NCI-H1048 (cell line): ENCODE measurements around the gene ARL15.

Experiments
- DNase-seq: peaks from one replicate; lab custom pipeline; 2025; lab: John Stamatoyannopoulos, UW

ARL15 gene

GRCh38 chr5:54315736-54316528 lies 5.6 kb upstream of the ARL15 start:
- no peak for DNase-seq

- DNase-seq, result no peak
Observed at GRCh38 chr5:54313311-54314270, 3.2 kb upstream of the ARL15 start.

GRCh38 chr5:54312499-54312898 lies 2.1 kb upstream of the ARL15 start:
- DNase-seq, result no peak

DNA sequence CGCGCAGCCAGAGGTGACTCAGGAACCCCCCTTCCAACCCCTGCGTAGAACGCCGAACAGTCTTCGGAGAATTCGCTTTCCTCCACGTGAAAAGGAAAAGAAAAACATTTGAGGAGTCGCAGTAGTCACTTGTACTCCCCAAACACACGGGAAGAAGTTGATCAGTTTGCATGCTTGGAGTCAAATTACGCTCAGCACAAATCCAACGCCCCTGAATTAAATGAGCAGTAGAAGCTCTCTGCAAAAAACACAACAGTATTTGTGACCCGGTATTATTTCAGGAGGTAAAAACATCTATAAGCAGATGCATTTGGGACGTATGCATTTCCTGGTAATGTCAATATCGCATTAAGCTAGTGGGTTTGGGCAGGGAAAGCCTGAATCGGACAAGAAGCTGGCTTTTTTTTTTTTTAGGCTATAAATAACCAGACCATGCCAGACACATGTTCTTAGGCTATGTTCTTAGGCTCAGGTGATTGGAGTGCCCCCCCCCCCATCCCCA lies 854 bp upstream of the ARL15 start:
- no peak for DNase-seq

DNA sequence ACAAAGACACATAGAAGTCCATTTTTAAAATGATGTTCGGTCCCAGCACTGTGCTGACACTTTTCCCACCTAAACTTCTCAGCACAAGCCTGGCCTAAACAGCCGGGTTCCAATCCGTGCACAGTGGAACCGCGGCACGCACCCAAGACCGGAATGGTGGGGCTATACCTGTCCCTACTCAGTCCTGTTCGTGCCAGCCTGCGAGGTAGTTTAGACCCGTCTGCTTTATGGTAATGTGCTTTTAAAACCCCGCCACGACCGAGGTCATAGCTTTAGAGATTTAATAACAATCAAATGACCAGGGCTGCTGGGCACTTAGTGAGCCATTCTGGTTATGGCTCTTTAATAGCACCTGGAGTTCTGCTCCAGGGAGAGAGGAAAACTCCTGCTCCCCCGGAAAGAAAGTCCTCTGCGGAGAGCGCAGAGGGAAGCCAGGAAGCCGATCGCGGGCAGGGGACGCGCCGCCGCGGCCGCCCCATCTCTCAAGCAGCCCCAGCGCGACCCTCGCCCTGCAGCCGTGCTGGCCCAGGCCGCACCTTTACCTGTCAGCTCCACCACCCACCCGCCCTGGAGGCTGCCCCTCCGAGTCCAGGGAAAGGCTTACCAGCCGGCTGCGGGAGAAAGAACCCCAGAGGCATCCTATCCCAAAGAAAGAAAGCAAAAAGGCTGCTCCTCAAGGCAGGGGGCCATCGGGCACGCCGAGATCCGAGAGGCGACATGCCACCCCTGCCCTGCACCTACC lies 511 bp downstream of the ARL15 start:
- DNase-seq, result no peak

DNA sequence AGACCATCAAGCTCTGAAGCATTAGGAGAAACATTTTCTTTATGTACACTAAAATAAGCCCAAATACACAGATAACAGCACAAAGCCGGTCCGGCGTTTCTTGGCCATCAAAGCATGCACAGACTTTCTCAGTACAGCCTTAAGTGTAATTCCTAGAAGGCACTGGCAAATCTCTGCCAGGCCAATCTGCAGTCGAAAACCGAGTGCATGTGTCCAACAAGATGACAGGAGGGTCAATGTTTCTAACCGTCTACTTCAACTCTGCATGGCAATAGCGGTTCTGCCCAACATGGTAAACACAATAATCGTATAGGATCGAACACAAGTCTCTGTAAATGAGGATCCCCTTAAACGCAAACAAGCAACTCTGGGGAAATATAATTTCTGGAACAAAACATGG lies 1.1 kb downstream of the ARL15 start:
- DNase-seq, result no peak

DNA sequence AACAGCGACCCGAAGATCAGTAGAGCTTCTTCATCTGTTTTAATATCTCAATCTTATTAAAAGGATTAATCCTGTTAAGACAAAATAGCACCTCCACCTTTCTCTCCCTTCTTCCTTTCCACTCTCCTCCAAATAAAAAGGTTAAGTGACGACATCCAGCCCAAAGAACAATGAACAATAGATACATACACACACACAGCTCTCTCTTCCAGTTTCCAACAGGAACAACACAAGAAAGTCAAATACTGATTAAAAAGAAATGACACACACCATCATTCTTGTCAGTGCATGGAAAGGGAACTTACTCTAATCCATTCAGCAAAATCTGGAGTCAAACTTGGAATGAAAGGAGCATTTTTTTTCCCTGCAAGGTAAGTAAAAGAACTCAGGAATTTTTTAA lies 2.8 kb downstream of the ARL15 start:
- no peak for DNase-seq

DNA sequence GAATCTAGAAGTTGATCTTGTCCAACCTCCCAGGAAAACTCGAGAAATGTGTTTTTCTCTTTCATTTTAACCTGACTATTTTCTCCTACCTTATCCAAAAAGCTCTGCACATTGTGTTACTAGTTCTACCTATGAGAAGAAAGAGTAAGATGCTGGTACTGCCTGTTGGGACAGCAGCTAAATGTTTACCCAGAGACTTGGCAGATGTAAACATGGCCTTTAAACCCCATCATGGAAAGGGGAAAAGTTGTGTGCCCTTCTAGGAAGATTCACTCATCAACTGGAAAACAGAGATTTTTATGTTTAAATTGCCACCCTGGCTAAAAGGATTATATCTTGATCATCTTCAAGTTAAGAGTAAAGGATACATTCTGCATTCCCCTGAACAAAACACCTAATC lies 3.5 kb downstream of the ARL15 start:
- DNase-seq, result no peak

DNA sequence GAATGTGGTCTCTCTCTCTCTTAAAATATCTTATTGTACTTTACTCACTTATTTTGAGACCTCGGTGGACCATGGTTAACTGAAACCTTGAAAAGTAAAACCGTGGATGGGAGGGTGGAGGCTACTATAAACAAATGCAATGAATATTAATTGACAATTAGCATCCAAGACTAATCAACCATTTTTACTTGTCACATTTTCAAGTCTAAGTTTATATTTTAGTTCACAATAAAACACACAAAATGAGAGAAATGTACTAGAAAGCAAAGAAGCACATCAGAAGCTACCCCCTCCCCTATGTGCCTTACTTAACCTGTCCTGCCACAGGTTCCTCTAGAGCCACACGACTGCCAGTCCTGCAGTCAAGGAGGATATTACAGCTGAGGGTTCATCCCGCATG lies 4.6 kb downstream of the ARL15 start:
- no peak for DNase-seq

- DNase-seq, result no peak
Observed at GRCh38 chr5:54304040-54304439, 6.3 kb downstream of the ARL15 start.

DNA sequence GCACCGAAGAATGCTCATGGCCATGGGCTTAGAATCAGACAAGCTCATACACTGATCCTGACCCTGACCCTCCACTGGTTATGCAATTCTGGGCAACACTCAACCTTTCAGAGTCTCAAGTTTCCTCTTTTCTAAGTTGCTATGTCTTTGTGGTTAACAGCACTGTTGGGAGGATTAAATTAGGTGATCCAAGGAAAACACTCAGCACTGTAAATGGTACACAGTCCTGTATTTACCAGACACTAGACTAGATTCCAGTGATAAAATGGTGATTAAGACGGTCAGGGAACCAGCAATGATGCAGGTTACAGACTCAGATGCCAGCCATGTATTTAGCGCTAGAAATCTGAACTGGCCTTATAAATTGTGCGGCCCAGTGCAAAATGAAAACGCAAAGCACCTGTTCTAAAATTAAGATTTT lies 8.1 kb downstream of the ARL15 start:
- DNase-seq, result no peak

- no peak for DNase-seq
Observed at GRCh38 chr5:54301849-54302248, 8.5 kb downstream of the ARL15 start.

DNA sequence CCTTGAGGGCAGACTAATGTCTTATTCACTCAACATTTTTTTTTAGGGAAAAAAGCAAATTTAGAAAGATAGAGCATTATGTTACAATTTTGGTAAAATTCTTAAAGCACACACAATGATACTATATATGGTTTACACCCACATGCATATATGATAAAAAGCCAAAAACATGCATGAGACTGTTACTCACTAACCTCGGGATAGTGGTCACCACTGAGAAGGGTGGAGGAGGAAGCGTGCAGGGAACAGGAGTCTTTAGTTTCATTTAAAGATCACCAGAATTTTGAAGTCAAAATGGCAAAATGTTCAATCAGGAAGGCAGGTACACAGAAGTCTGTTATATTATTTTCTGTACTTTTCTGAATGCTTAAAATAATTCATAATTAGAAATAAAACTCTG lies 9.2 kb downstream of the ARL15 start:
- DNase-seq, result no peak

DNA sequence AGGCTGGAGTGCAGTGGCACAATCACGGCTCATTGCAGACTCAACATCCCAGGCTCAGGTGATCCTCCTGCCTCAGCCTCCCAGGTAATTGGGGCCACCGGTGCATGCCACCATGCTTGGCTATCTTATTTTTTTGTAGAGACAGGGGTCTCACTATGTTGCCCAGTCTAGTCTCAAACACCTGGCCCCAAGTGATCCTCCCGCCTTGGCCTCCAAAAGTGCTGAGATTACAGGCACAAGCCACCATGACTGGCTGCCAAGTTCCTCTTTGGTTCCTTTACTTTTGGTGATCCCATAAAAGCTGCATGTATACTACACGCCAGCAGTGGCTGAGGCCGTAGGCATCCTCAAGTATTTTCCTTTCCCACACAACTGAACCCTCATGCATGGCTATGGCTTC lies 11.4 kb downstream of the ARL15 start:
- no peak for DNase-seq

GRCh38 chr5:54296386-54296785 lies 14.0 kb downstream of the ARL15 start:
- DNase-seq, result peak; percentile 26

- no peak for DNase-seq
Observed at GRCh38 chr5:54295651-54296276, 14.6 kb downstream of the ARL15 start.

- no peak for DNase-seq
Observed at GRCh38 chr5:54294097-54294667, 16.2 kb downstream of the ARL15 start.

DNA sequence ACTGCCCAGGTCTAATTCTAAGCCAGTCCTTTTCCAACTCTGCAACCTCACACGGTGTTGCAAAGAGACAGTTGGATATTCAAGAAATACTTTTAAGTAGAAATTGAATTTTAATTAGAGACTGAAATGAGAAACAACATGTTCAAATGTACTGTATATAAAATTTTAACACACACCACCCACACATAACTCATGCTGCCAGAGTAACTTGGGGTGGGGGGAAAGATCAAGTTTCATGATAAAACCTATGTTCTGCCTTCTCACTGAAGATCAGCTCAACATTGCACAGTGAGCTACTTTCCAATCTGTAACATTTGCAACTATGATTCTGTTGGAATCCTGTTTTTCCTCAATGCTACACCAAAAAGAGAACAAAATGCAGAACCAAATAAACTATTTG lies 17.5 kb downstream of the ARL15 start:
- DNase-seq, result no peak

DNA sequence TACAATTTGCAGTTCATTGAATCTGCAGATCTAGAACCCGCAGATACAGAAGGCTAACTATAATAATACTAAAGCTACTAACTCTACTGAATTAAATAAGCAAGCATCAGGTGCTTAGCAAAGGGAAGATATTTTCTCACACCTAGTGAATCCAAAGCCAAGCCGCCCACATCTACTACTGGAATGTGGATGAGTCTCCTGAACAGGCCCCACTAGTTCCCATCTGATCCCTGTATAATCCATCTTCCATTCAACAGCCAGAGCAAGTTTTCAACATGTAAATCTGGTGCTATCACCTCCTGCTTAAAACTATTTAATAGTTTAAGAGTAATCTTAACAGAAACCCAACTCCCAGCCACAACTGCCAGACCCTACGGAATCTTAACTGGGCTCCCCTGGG lies 18.9 kb downstream of the ARL15 start:
- no peak for DNase-seq

DNA sequence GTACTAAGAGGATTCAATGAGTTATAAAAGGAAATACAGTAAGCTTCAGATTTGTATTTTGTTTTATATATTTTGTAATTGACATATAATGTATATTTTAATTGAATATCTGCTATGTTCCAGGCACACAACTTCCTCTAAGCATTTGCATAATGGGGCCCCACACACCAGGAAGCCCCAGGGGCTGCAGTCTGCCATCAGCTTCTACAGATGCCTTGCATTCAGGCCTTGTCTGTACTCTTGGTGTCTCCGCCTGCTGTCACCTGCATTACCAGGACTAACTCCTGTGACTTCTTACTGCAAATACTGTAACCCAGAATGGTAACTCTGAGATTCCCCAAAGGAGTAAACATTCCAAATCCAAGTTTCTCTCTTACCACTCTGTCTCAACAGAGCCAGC lies 20.6 kb downstream of the ARL15 start:
- DNase-seq, result no peak

DNA sequence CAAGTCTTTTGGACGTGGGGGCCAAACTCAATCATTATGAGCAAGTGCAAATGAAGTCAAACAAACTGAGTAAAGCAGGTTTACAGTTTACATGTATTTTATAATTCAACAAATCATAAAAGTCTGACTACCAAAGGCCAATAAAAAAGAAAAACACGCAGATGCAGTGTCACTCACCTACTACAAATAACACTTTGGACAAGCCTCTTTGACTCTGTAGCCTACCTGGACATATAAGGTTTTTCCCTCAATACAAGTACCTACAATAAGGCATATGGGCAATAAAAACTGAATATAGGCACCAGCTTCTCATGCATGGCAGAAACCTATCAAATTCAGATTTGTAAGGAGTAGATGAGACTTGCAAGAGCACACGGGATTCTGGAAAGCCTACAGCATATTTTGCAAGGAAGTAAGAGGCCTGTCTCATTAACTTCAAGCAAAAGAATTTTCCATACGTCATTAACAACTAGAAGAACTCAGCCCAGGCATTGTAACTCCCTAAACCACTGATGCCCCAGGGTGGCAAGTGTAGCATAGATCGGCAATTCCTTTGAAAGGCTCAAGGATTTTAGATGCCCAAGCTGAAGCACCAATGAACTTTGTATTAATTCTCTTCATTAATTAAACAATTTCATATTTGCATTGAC lies 21.7 kb downstream of the ARL15 start:
- DNase-seq, result no peak
